PC-3 (cell line): ENCODE results near the gene SMOC2. TPM values are rescaled to one million over a fixed set of nuclear protein-coding genes. Genes with fewer than 3 reads are reported as not detected.

Source experiments
- ATAC-seq: fragments of 200-7000 bp; cut with Tn5 transposase; 2 replicates; pipeline ENCODE4 v1.9.1; 2020; ENCODE audit warnings: mild to moderate bottlenecking, moderate library complexity
- BruUV-seq: library from RNA; stranded (reverse); fragments of 400-500 nt; replicated peaks from 2 replicates; lab custom pipeline; 2021; lab: Mats Ljungman, UMichigan
- CTCF ChIA-PET: fragments of 300-600 bp; sonication (Branson Sonifier 250); formaldehyde crosslinking; loops from one replicate; lab custom pipeline; 2022; ENCODE audit warnings: antibody characterized with exemption; lab: Charles Lee
- POLR2A ChIA-PET: fragments of 300-600 bp; sonication (Branson Sonifier 250); formaldehyde crosslinking; loops from one replicate; lab custom pipeline; 2022; ENCODE audit warnings: antibody characterized with exemption; ENCODE audit not compliant: unreplicated experiment; lab: Charles Lee
- DNase-seq: peaks from one replicate; pipeline ENCODE4 v3.0.0-alpha.2; 2015
- H2AFZ ChIP-seq: fragments of 300-600 bp; sonication (generic); 2 replicates; pipeline ENCODE4 v1.6.0; 2016; ENCODE audit warnings: antibody characterized with exemption, low read length
- H3F3A ChIP-seq: fragments of 300-600 bp; sonication (generic); one replicate; pipeline ENCODE4 v1.6.0; 2017; ENCODE audit warnings: antibody characterized with exemption, low read length, control low read depth, mild to moderate bottlenecking; ENCODE audit not compliant: unreplicated experiment
- H3K27ac ChIP-seq: fragments of 300-600 bp; sonication (generic); 2 replicates; pipeline ENCODE4 v1.5.1; 2016; ENCODE audit warnings: mild to moderate bottlenecking, low read length
- H3K27me3 ChIP-seq: fragments of 300-600 bp; sonication (generic); 2 replicates; pipeline ENCODE4 v1.6.1; 2016; ENCODE audit warnings: low read length, mixed read lengths
- H3K36me3 ChIP-seq: fragments of 300-600 bp; sonication (generic); 2 replicates; pipeline ENCODE4 v1.6.1; 2016; ENCODE audit warnings: low read depth, mixed run types, low read length, mixed read lengths
- H3K4me1 ChIP-seq: fragments of 300-600 bp; sonication (generic); 2 replicates; pipeline ENCODE4 v1.5.1; 2016; ENCODE audit warnings: low read length; ENCODE audit not compliant: insufficient read depth
- H3K4me2 ChIP-seq: fragments of 300-600 bp; sonication (generic); 2 replicates; pipeline ENCODE4 v1.6.0; 2016; ENCODE audit warnings: low read length
- H3K4me3 ChIP-seq: fragments of 300-600 bp; sonication (generic); 2 replicates; pipeline ENCODE4 v1.5.1; 2016; ENCODE audit warnings: mild to moderate bottlenecking, low read length, mixed read lengths
- H3K79me2 ChIP-seq: fragments of 300-600 bp; sonication (generic); 2 replicates; pipeline ENCODE4 v1.6.1; 2017; ENCODE audit warnings: low read length, mixed read lengths
- H3K9ac ChIP-seq: fragments of 300-600 bp; sonication (generic); 2 replicates; pipeline ENCODE4 v1.6.0; 2016; ENCODE audit warnings: mild to moderate bottlenecking, low read length
- H3K9me2 ChIP-seq: fragments of 300-600 bp; sonication (generic); replicated peaks from 2 replicates; pipeline ENCODE4 v1.6.1; 2016; ENCODE audit warnings: mixed run types, low read length, mixed read lengths
- H3K9me3 ChIP-seq: fragments of 300-600 bp; sonication (generic); 2 replicates; pipeline ENCODE4 v1.6.1; 2016; ENCODE audit warnings: low read length, mixed read lengths
- H4K20me1 ChIP-seq: fragments of 300-600 bp; sonication (generic); 2 replicates; pipeline ENCODE4 v1.6.1; 2016; ENCODE audit warnings: low read length, mixed read lengths
- CTCF ChIP-seq: fragments of 300-600 bp; sonication (generic); conservative IDR thresholded peaks from 2 replicates; pipeline ENCODE4 v1.5.1; 2017; ENCODE audit warnings: antibody characterized with exemption, low read depth, mild to moderate bottlenecking, low read length
- EZH2 ChIP-seq: fragments of 300-600 bp; sonication (generic); IDR thresholded peaks from one replicate; pipeline ENCODE4 v1.6.1; 2017; ENCODE audit warnings: antibody characterized with exemption, mild to moderate bottlenecking, low read length; ENCODE audit not compliant: unreplicated experiment
- EZH2phosphoT487 ChIP-seq: fragments of 300-600 bp; sonication (generic); IDR thresholded peaks from 2 replicates; pipeline ENCODE4 v1.6.1; 2018; ENCODE audit warnings: mild to moderate bottlenecking, antibody characterized with exemption, low read length, borderline replicate concordance
- intact Hi-C: fragments of 100-400 bp; cut with micrococcal nuclease; formaldehyde crosslinking; loops from 2 replicates; pipeline ENCODE4 v1.9.0; 2023
- total RNA-seq: library from RNA; depleted of rRNA; stranded (reverse); fragments of >200 nt; gene quantifications from 2 replicates; pipeline ENCODE4 v1.2.3, GENCODE V29; 2014

SMOC2 gene
- total RNA-seq, 1 experiment from 2014 or later, result not detected

DNA sequence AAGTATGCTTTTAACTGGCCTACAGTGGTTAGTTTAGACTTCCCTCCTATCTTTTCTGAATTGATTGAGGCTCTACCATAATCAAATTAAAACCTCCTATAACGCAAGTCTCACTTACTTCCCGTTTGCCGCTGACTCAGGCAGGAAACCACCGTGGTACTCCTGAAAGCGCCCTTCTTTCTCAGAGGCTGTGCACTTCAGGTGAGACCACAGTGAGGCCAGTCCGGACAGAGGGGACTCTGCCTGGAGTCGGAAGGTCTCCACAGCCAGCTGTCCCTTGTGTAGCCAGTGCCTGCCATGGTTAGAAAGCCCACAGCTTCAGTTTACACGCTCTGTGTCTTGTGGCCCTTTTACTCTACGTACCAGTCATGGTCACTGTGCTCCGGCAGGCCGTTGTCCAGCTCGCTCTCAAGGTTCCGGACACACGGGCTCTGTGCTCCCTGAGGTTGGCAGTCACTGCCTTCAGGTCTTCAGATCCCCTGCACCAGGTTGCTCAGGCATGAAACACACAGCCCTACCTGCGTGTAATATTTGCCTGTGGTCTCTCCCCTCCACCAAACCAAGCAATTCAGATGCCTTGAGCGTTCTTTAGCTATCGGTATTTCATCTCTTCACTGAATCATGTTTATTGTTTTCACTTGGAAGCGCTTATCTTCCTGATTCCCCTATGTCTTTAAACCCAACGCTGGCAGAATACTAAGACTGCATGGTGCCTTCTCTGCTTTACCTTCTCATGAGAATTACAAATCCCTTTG lies 178.8 kb downstream of the SMOC2 start:
- Histone ChIP-seq H3K4me3 (no peak overlapping the region), H2AFZ (no peak overlapping the region), H3K4me2 (no peak overlapping the region), H4K20me1 (no peaks in the 10 kb centered on the region), H3K27me3 (no peaks in the 10 kb centered on the region; the same call in 1 of the 2 replicates), H3K4me1 (no peaks in the 10 kb centered on the region), H3K9me2 (no peaks in the 10 kb centered on the region), H3K79me2 (no peaks in the 10 kb centered on the region), H3F3A (no peaks in the 10 kb centered on the region), H3K9me3 (no peaks in the 10 kb centered on the region), H3K27ac (no peak overlapping the region), H3K9ac (no peak overlapping the region), H3K36me3 (no peaks in the 10 kb centered on the region)
- intact Hi-C loops, result no loop called here
- no TSS peak for BruUV-seq
- DNase-seq (no peak), ATAC-seq (no peak)
- no peak for TF ChIP-seq EZH2
- CTCF ChIA-PET, result no interaction called here
- POLR2A ChIA-PET, result no interaction called here

DNA sequence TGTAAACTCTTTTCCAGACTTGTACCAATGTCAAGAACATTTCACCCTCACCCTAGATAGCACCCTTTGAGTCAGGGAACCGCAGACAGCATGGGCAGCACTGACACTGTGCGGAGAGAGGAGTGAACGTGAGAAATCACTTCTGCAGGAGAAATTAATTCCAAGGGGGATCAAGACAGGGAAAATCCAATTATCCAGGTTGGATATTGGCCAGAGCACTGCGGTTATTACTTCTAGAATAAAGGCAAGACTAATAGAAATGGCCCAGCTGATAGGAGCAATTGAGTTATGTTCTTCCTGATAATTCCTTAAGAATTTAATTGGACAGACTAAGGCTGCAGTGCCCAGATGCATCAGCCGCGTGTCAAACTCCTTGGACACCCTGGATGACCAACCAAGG lies 179.6 kb downstream of the SMOC2 start:
- POLR2A ChIA-PET, result no interaction called here
- DNase-seq (no peak), ATAC-seq (no peak)
- Histone ChIP-seq H3K9me2 (no peaks in the 10 kb centered on the region), H3K27ac (no peak overlapping the region), H3K36me3 (no peaks in the 10 kb centered on the region), H3K4me1 (no peaks in the 10 kb centered on the region), H3K4me3 (no peak overlapping the region), H3K9me3 (no peaks in the 10 kb centered on the region), H3K4me2 (no peak overlapping the region), H3K27me3 (no peaks in the 10 kb centered on the region; the same call in 1 of the 2 replicates), H4K20me1 (no peaks in the 10 kb centered on the region), H2AFZ (no peak overlapping the region), H3K79me2 (no peaks in the 10 kb centered on the region), H3F3A (no peaks in the 10 kb centered on the region), H3K9ac (no peak overlapping the region)
- TF ChIP-seq EZH2phosphoT487 (no peak), CTCF (no peak), EZH2 (no peak)
- no TSS peak for BruUV-seq
- intact Hi-C loops, result no loop called here
- CTCF ChIA-PET, result no interaction called here

- ChIA-PET POLR2A (no interaction called here), CTCF (no interaction called here)
- Histone ChIP-seq H2AFZ (no peak overlapping the region), H3K79me2 (no peaks in the 10 kb centered on the region), H3K9ac (no peak overlapping the region), H3K36me3 (no peaks in the 10 kb centered on the region), H3K4me2 (no peak overlapping the region), H3K27ac (no peak overlapping the region), H3K27me3 (no peaks in the 10 kb centered on the region; the same call in 1 of the 2 replicates), H3K4me1 (no peaks in the 10 kb centered on the region), H3K9me2 (no peaks in the 10 kb centered on the region), H4K20me1 (no peaks in the 10 kb centered on the region), H3K4me3 (no peak overlapping the region), H3F3A (no peaks in the 10 kb centered on the region), H3K9me3 (no peaks in the 10 kb centered on the region)
- no peak for DNase-seq
- TF ChIP-seq EZH2 (no peak), CTCF (no peak), EZH2phosphoT487 (no peak)
- BruUV-seq, result no TSS peak
- intact Hi-C loops, result no loop called here
- no peak for ATAC-seq
Observed at GRCh38 chr6:168623736-168624135, 182.8 kb downstream of the SMOC2 start.
